Brain microvascular endothelial cell (primary cell): ENCODE measurements around the gene PIK3R6.

Experiments
- DNase-seq: peaks from one replicate; pipeline ENCODE4 v3.0.0-alpha.2; 2020
- H3K27ac ChIP-seq: fragments of 250-450 bp; sonication (Bioruptor Pico); 2 replicates; pipeline ENCODE4 v1.5.1; 2020; ENCODE audit warnings: mild to moderate bottlenecking, moderate library complexity
- H3K27me3 ChIP-seq: fragments of 250-450 bp; sonication (Bioruptor Pico); replicated peaks from 2 replicates; pipeline ENCODE4 v1.5.1; 2020; ENCODE audit warnings: mild to moderate bottlenecking
- H3K36me3 ChIP-seq: fragments of 250-450 bp; sonication (Bioruptor Pico); replicated peaks from 2 replicates; pipeline ENCODE4 v1.5.1; 2020; ENCODE audit warnings: mild to moderate bottlenecking
- H3K4me3 ChIP-seq: 2 replicates; pipeline ENCODE4 v1.5.1; 2011; ENCODE audit warnings: low read depth, mild to moderate bottlenecking, control low read depth, low read length, moderate library complexity
- in situ Hi-C: cut with HindIII; loops from 2 replicates; pipeline ENCODE4 v1.10.0; 2017; ENCODE audit warnings: low sequenced_read_pairs, low pct_ligation_motif_present
- TF ChIP-seq, protein P1 (sequence below): IDR thresholded peaks from 2 replicates; pipeline ENCODE4 v1.5.1; 2011; ENCODE audit warnings: low read depth, mild to moderate bottlenecking, moderate library complexity, low read length, control low read depth, inconsistent platforms; ENCODE audit errors: missing control alignments

PIK3R6 gene

DNA sequence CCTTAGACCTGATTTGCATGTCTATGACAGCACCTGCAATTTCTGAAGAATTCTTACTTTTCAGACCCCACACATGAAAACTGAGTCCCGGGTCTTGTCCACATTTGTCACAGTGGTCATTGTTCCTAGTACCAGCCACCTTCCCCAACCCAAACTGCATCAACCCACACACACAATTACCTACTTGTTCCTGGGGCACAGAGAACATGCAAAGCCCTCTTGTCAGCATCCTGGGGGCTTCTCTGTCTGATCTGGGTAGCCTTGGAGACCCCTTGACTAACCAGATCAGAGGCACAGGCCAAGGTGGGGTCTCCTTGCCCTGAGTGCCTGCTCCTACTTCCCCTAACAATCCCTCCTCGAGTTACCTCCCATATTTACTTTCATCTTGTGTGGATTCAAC is 36.7 kb upstream of the PIK3R6 start:
- no peak overlapping the region for H3K27ac ChIP-seq
- H3K4me3 ChIP-seq = no peak overlapping the region
- TF ChIP-seq, protein P1, sequence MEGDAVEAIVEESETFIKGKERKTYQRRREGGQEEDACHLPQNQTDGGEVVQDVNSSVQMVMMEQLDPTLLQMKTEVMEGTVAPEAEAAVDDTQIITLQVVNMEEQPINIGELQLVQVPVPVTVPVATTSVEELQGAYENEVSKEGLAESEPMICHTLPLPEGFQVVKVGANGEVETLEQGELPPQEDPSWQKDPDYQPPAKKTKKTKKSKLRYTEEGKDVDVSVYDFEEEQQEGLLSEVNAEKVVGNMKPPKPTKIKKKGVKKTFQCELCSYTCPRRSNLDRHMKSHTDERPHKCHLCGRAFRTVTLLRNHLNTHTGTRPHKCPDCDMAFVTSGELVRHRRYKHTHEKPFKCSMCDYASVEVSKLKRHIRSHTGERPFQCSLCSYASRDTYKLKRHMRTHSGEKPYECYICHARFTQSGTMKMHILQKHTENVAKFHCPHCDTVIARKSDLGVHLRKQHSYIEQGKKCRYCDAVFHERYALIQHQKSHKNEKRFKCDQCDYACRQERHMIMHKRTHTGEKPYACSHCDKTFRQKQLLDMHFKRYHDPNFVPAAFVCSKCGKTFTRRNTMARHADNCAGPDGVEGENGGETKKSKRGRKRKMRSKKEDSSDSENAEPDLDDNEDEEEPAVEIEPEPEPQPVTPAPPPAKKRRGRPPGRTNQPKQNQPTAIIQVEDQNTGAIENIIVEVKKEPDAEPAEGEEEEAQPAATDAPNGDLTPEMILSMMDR = no peak
- in situ Hi-C loops = no loop called here
- no peaks in the 10 kb centered on the region for H3K36me3 ChIP-seq
- peaks cover 1% of the 10 kb centered on the region for H3K27me3 ChIP-seq
- DNase-seq = no peak

DNA sequence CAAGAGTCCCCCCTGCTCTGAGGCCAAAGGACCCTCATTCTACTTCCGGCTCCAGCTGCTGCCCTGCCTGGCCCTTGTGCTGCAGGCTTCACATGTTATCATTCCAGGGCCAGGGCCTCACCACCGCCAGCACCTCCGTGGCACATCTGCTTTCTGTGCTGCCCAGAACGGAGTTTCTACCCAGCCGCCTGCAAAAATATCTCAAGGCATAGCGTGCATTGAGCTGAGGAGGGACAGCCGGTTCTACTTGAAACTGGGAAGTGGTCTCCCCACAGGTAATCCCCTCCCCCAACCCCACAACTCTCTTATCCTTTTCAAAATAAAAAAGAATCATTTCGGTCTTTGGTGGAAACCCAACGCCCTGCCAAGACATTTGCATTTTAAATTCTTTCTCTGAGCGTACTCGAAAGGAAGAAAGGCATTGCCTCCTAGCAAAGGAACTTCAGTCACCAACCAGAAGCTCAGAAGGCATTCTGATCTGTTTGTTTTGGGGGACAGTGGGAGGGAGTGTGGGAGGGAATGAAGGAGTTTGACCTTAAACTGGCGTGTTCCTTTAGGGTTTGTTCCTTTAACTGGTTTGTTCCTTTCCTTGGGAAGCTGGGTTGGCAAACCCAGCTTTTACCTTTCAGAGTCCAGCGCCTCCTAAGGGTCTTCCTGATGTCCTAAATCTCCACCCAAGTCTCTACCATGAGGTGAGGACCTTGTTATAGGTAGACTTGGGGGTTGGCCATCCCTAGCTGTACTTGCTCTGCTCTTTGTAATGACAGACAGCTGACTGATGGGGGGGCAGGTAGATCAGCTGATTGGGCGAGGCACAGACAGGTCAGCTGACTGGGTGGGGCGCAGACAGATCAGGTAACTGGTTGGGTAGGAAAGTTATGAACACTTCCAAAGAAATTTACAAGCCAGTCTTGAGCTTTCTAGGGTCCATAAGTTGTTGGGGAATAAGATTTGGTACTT is 33.4 kb upstream of the PIK3R6 start:
- Histone ChIP-seq H3K27me3 (peaks cover 1% of the 10 kb centered on the region), H3K4me3 (no peak overlapping the region), H3K27ac (no peak overlapping the region), H3K36me3 (no peaks in the 10 kb centered on the region)
- TF ChIP-seq, protein P1 = no peak
- DNase-seq = no peak
- in situ Hi-C loops = no loop called here

DNA sequence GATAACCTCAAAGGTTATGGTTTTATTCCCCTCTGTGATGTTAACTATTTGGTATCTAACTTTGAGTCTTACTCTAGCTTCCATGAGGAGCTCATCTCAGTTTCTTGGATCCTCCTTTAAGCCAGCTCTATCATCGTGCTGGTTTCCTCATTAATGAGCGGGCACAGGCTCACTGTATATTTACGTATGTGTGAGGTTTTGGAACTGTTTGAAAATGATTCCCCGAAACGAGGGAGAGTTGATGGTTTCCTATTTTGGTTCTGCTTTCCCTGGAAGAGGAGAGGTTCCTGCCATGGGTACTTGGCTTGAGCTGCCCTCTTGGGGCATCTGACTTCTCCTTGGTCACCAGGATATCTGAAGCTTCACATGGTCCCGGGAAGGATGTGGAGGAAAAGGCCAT is 32.7 kb upstream of the PIK3R6 start:
- no peak overlapping the region for H3K4me3 ChIP-seq
- no peak for DNase-seq
- in situ Hi-C loops = no loop called here
- H3K36me3 ChIP-seq = no peaks in the 10 kb centered on the region
- H3K27ac ChIP-seq = no peak overlapping the region
- TF ChIP-seq, protein P1 = no peak
- H3K27me3 ChIP-seq = peaks cover 1% of the 10 kb centered on the region

DNA sequence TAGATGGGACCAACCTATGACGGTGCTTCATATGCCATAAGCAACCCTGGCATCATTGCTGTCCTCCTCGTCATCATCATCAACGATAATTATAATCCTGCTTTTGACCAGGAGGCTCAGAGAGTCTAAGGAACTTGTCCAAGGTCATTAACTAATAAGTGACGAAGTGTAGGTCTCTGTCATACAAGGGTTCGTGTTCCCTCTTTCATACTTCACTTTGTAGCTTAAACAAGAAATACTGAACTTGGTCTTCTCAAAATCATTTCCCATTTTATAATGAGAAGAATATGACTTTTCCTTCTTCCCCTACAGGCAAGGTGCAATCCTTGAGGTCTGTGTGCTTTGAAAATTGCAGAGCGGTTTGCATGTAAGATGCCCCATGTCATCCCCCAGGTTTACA is 31.2 kb upstream of the PIK3R6 start:
- in situ Hi-C loops = no loop called here
- Histone ChIP-seq H3K4me3 (no peak overlapping the region), H3K27me3 (no peaks in the 10 kb centered on the region), H3K27ac (no peak overlapping the region), H3K36me3 (no peaks in the 10 kb centered on the region)
- TF ChIP-seq, protein P1 = no peak
- DNase-seq = no peak

DNA sequence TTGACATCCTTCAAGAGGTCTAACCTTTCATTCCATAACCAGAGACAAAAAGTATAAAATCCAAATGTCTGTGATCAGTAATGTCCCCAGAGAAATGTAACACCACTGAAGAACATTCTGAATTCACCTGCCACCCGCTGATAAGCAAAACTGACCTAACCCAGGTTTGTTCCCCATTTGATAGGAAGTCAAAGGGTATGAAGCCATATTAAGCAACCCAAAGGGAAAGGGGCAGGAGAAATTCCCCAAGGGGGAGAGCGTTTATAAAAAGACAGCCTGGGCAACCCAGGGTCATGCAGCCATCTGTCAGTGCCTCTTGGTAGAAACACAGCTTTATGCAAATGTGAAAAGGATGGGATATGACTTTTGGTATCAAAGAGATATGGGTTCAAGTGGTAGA is 30.7 kb upstream of the PIK3R6 start:
- TF ChIP-seq, protein P1 = no peak
- Histone ChIP-seq H3K4me3 (no peak overlapping the region), H3K27ac (no peak overlapping the region), H3K36me3 (no peaks in the 10 kb centered on the region), H3K27me3 (no peaks in the 10 kb centered on the region)
- no peak for DNase-seq
- in situ Hi-C loops = no loop called here
